ENCODE results near the gene PPP1R13B.

The PPP1R13B gene

GRCh38 chr14:103820908-103821307 lies 26.5 kb downstream of the PPP1R13B start:
- ChIA-PET POLR2A (ENCODE audit: low non-redundant PET) (no interaction called here), CTCF (interaction anchor here (1.0 kb wide), 1 partner anchor 12 kb away, joined by 4 read pairs; no protein-coding TSS in a partner anchor)
- H3K27ac ChIP-seq, result no peak overlapping the region

GRCh38 chr14:103820382-103820781 lies 27.0 kb downstream of the PPP1R13B start:
- H3K27ac ChIP-seq, result 0 out of 2 replicates have a peak overlapping the region, but pooled peaks have one; percentile 43
- TF ChIP-seq, protein P1, sequence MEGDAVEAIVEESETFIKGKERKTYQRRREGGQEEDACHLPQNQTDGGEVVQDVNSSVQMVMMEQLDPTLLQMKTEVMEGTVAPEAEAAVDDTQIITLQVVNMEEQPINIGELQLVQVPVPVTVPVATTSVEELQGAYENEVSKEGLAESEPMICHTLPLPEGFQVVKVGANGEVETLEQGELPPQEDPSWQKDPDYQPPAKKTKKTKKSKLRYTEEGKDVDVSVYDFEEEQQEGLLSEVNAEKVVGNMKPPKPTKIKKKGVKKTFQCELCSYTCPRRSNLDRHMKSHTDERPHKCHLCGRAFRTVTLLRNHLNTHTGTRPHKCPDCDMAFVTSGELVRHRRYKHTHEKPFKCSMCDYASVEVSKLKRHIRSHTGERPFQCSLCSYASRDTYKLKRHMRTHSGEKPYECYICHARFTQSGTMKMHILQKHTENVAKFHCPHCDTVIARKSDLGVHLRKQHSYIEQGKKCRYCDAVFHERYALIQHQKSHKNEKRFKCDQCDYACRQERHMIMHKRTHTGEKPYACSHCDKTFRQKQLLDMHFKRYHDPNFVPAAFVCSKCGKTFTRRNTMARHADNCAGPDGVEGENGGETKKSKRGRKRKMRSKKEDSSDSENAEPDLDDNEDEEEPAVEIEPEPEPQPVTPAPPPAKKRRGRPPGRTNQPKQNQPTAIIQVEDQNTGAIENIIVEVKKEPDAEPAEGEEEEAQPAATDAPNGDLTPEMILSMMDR (conservative IDR thresholded peaks at IDR 0.05; ENCODE audit: low read depth), result no peak
- ChIA-PET CTCF (interaction anchor here (1.0 kb wide), 1 partner anchor 11 kb away, joined by 4 read pairs; no protein-coding TSS in a partner anchor), POLR2A (ENCODE audit: low non-redundant PET) (no interaction called here)
- no peak for DNase-seq (ENCODE audit: low spot score)

More at GRCh38 chr14:103820908-103821307, 26.5 kb downstream of the PPP1R13B start:
- DNase-seq (ENCODE audit: low spot score), result no peak
- TF ChIP-seq, protein P1 (conservative IDR thresholded peaks at IDR 0.05; ENCODE audit: low read depth), result no peak

DNA sequence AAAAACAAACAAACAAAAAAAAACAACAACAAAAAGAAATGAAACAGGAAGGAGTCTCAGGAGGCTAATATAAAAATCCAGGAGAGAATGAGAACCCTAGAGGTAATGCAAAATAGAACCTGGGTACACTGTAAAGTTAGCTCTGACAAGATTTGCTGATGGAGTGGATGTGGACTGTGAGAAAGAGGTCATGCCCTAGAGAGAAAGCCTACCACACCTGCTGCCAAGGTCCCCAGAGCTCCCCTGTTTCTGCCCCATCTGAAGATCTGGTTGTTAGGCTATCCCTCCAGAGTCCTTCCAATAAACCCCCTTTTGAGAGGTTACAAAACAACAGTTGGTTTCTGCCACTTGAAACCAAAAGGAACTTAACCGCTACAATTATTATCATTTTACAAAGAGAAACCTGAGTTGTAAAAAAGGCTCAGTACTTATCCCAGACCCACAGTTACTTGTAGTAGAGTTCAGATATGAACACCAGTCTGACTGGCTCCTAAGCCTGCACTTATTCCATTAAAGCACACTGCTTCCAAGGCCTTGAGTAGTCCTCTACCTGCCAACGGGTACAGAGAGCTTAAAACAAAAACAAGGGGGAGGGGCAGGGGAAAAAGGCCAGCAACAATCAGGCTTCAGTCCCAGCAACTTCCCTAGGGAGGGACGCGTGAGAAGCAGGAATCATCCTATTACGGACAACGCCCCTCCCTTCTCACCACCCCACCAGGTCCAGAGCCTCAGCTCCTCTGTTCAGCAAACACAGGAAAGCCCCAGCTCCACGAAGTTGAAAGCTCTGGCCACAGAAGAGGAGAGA lies 27.7 kb downstream of the PPP1R13B start:
- TF ChIP-seq, protein P1 (conservative IDR thresholded peaks at IDR 0.05; ENCODE audit: low read depth), result no peak
- H3K27ac ChIP-seq, result 0 out of 2 replicates have a peak overlapping the region, but pooled peaks have one; percentile 43
- peak; percentile 55 for DNase-seq (ENCODE audit: low spot score)
- ChIA-PET POLR2A (ENCODE audit: low non-redundant PET) (interaction anchor here (0.6 kb wide), 1 partner anchor 54 kb away, joined by 10 read pairs; no protein-coding TSS in a partner anchor), CTCF (interaction anchor here (0.6 to 1.2 kb wide), 3 partner anchors 8 to 11 kb away, joined by 3 to 4 read pairs (median 4); no protein-coding TSS in a partner anchor)

GRCh38 chr14:103818870-103819269 lies 28.5 kb downstream of the PPP1R13B start:
- TF ChIP-seq, protein P1 (conservative IDR thresholded peaks at IDR 0.05; ENCODE audit: low read depth), result no peak
- CTCF ChIA-PET, result interaction anchor here (0.6 to 1.2 kb wide), 3 partner anchors 9 to 103 kb away, joined by 3 to 4 read pairs (median 4); no protein-coding TSS in a partner anchor

GRCh38 chr14:103818422-103818821 lies 29.0 kb downstream of the PPP1R13B start:
- TF ChIP-seq, protein P1 (conservative IDR thresholded peaks at IDR 0.05; ENCODE audit: low read depth), result no peak
- no peak for DNase-seq (ENCODE audit: low spot score)
- no peak overlapping the region for H3K27ac ChIP-seq
- CTCF ChIA-PET, result interaction anchor here (0.6 to 1.2 kb wide), 2 partner anchors 10 to 103 kb away, joined by 4 read pairs; no protein-coding TSS in a partner anchor
- POLR2A ChIA-PET (ENCODE audit: low non-redundant PET), result no interaction called here

More at GRCh38 chr14:103818870-103819269, 28.5 kb downstream of the PPP1R13B start:
- POLR2A ChIA-PET (ENCODE audit: low non-redundant PET), result no interaction called here
- no peak overlapping the region for H3K27ac ChIP-seq
- DNase-seq (ENCODE audit: low spot score), result no peak

GRCh38 chr14:103817595-103817994 lies 29.8 kb downstream of the PPP1R13B start:
- TF ChIP-seq, protein P1 (conservative IDR thresholded peaks at IDR 0.05; ENCODE audit: low read depth), result no peak
- H3K27ac ChIP-seq, result no peak overlapping the region
- no peak for DNase-seq (ENCODE audit: low spot score)
- ChIA-PET CTCF (interaction anchor here (0.6 to 2.0 kb wide), 4 partner anchors 9 to 102 kb away, joined by 3 to 5 read pairs (median 4); no protein-coding TSS in a partner anchor), POLR2A (ENCODE audit: low non-redundant PET) (no interaction called here)
